GM23248 (cell line): ENCODE data around the gene FAM118A.

Experiments
- EZH2 ChIP-seq: fragments of 200-600 bp; sonication (generic); IDR thresholded peaks from 2 replicates; pipeline ENCODE4 v1.6.1; 2018; ENCODE audit warnings: antibody characterized with exemption, mild to moderate bottlenecking; ENCODE audit not compliant: insufficient read depth, poor library complexity, severe bottlenecking
- EZH2phosphoT487 ChIP-seq: fragments of 200-600 bp; sonication (generic); IDR thresholded peaks from 2 replicates; pipeline ENCODE4 v1.6.1; 2018; ENCODE audit warnings: antibody characterized with exemption, moderate library complexity, mild to moderate bottlenecking, low read depth; ENCODE audit not compliant: insufficient read depth

DNA sequence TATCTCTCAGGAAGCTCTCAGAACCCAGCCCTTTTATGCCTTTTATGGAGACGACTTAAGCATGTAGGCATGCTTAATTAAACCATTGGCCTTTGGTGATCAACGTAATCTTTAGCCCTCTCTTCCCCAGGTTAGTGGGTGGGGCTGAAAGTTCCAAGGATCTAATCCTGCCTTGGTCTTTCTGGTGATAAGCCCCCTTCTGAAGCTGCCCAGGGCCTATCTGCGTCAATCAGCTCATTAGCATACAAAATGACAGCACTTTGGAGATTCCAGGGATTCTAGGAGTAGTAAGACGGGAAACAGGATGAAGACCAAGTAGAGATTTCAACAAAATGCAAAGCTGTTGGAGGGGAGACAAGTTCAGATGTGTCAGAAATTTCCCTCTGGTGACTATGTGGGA is 3.1 kb downstream of the FAM118A start:
- TF ChIP-seq EZH2 = no peak
- TF ChIP-seq EZH2phosphoT487 = no peak
